HepG2 (cell line): ENCODE data around the gene SIRPB1. TPM values are rescaled to one million over a fixed set of nuclear protein-coding genes. Genes with fewer than 3 reads are reported as not detected.

Experiments used
- ATAC-seq: fragments of 200-7000 bp; cut with Tn5 transposase; 3 replicates; pipeline ENCODE4 v1.9.1; 2020; ENCODE audit warnings: mild to moderate bottlenecking, moderate library complexity
- BruUV-seq: library from RNA; stranded (reverse); fragments of 400-500 nt; replicated peaks from 2 replicates; lab custom pipeline; 2021; lab: Mats Ljungman, UMichigan
- CTCF ChIA-PET: fragments of 300-600 bp; formaldehyde crosslinking; extraction: SDS; loops from one replicate; lab custom pipeline; 2021; ENCODE audit warnings: low total read pairs, inconsistent platforms, low intra/inter-chr PET ratio; lab: Yijun Ruan, JAX
- POLR2A ChIA-PET: fragments of 350-600 bp; sonication (Branson Sonifier 250); formaldehyde crosslinking; loops from one replicate; lab custom pipeline; 2020; ENCODE audit warnings: antibody characterized with exemption, inconsistent platforms; lab: Yijun Ruan, JAX
- DNase-seq: peaks from one replicate; pipeline ENCODE4 v3.0.0-alpha.2; 2015; ENCODE audit warnings: low spot score
- FAIRE-seq: peaks from 3 replicates; lab custom pipeline; 2011; peaks lifted over from hg19 to GRCh38; lab: Jason Lieb, UNC
- H2AFZ ChIP-seq: one replicate; pipeline ENCODE4 v1.6.1; 2011; ENCODE audit warnings: low read length, inconsistent platforms
- H3K27ac ChIP-seq: fragments of 300-600 bp; 3 replicates; pipeline ENCODE4 v1.8.0; 2011; ENCODE audit warnings: mixed run types, mild to moderate bottlenecking, mixed read lengths, low read length, inconsistent platforms; ENCODE audit not compliant: insufficient read depth; ENCODE audit errors: extremely low read length
- H3K27me3 ChIP-seq, 2 experiments: fragments of 200-600 bp in 1 of 2; 2 replicates in 1 of 2; 3 replicates in 1 of 2; pipeline versions ENCODE4 v1.6.0 to v1.8.0; 2011; ENCODE audit warnings: low read length in 2 of 2, mild to moderate bottlenecking in 2 of 2, moderate library complexity in 2 of 2, inconsistent platforms in 1 of 2; ENCODE audit not compliant: insufficient read depth in 2 of 2, control insufficient read depth in 1 of 2
- H3K36me3 ChIP-seq, 2 experiments: fragments of 200-600 bp in 1 of 2; replicated peaks in 1 of 2; 2 replicates in 1 of 2; 3 replicates in 1 of 2; pipeline versions ENCODE4 v1.5.1 to v1.8.0; 2011; ENCODE audit warnings: low read length in 2 of 2, inconsistent platforms in 1 of 2; ENCODE audit not compliant: insufficient read depth in 2 of 2, control insufficient read depth in 1 of 2
- H3K4me1 ChIP-seq: 2 replicates; pipeline ENCODE4 v1.5.1; 2012; ENCODE audit warnings: low read length, inconsistent platforms; ENCODE audit not compliant: insufficient read depth
- H3K4me2 ChIP-seq: 2 replicates; pipeline ENCODE4 v1.6.0; 2011; ENCODE audit warnings: low read depth, low read length, inconsistent platforms
- H3K4me3 ChIP-seq, 3 experiments: fragments of 200-600 bp in 1 of 3; sonication (generic), shearing (Covaris generic) in 1 of 3; replicated peaks in 1 of 3; 2 replicates each; pipeline ENCODE4 v1.5.1; 2011 to 2016; ENCODE audit warnings: low read length in 3 of 3, inconsistent platforms in 2 of 3, low read depth in 2 of 3, mild to moderate bottlenecking in 2 of 3, control low read depth in 1 of 3, mixed read lengths in 1 of 3; ENCODE audit not compliant: insufficient read depth in 1 of 3
- H3K79me2 ChIP-seq: one replicate; pipeline ENCODE4 v1.6.1; 2011; ENCODE audit warnings: low read length, inconsistent platforms; ENCODE audit not compliant: insufficient read depth
- H3K9ac ChIP-seq: 2 replicates; pipeline ENCODE4 v1.6.0; 2011; ENCODE audit warnings: mild to moderate bottlenecking, low read depth, low read length, inconsistent platforms; ENCODE audit not compliant: insufficient read depth
- H3K9me3 ChIP-seq: 2 replicates; pipeline ENCODE4 v1.5.1; 2012; ENCODE audit warnings: mild to moderate bottlenecking, low read length
- H4K20me1 ChIP-seq: 2 replicates; pipeline ENCODE4 v1.6.0; 2011; ENCODE audit warnings: inconsistent platforms, mild to moderate bottlenecking, low read length, moderate library complexity; ENCODE audit not compliant: insufficient read depth
- HCFC1 ChIP-seq: fragments of 150-350 bp; IDR thresholded peaks from 2 replicates; pipeline ENCODE4 v1.6.1; 2014; ENCODE audit warnings: low read depth, low read length
- HIVEP1 ChIP-seq: sonication (generic); formaldehyde crosslinking; IDR thresholded peaks from 2 replicates; pipeline ENCODE4 v1.4.0; 2020; ENCODE audit warnings: mild to moderate bottlenecking, missing genetic modification reagents
- KIAA2018 ChIP-seq: sonication (generic); formaldehyde crosslinking; IDR thresholded peaks from 2 replicates; pipeline ENCODE4 v1.5.0; 2020; ENCODE audit warnings: mild to moderate bottlenecking, missing genetic modification reagents, borderline replicate concordance
- PHF20 ChIP-seq: sonication (generic); formaldehyde crosslinking; IDR thresholded peaks from 2 replicates; pipeline ENCODE4 v1.5.0; 2020; ENCODE audit warnings: mild to moderate bottlenecking, missing genetic modification reagents
- TMF1 ChIP-seq: sonication (generic); formaldehyde crosslinking; IDR thresholded peaks from 2 replicates; pipeline ENCODE4 v1.8.1; 2022; ENCODE audit warnings: low read depth, missing genetic modification reagents
- ZNF580 ChIP-seq: IDR thresholded peaks from 2 replicates; pipeline ENCODE4 v1.6.1; 2016; ENCODE audit warnings: low read depth, borderline replicate concordance
- ZNF703 ChIP-seq: sonication (generic); formaldehyde crosslinking; IDR thresholded peaks from 2 replicates; pipeline ENCODE4 v1.5.1; 2020; ENCODE audit warnings: missing genetic modification reagents, mild to moderate bottlenecking, moderate library complexity, borderline replicate concordance
- ZNF710 ChIP-seq: sonication (generic); formaldehyde crosslinking; IDR thresholded peaks from 2 replicates; pipeline ENCODE4 v1.5.0; 2020; ENCODE audit warnings: mild to moderate bottlenecking, missing genetic modification reagents, borderline replicate concordance
- WGBS: methylation state at CpG from one replicate; pipeline ENCODE4 v1.1.6; 2017; ENCODE audit warnings: low lambda C conversion rate; 5-methylcytosine and 5-hydroxymethylcytosine counted together
- in situ Hi-C: cut with HindIII; loops from 2 replicates; pipeline ENCODE4 v1.10.0; 2017; ENCODE audit warnings: low pct_unique_long_range_greater_than_20kb; ENCODE audit not compliant: extremely low pct_ligation_motif_present
- intact Hi-C: fragments of 100-400 bp; cut with micrococcal nuclease; formaldehyde crosslinking; loops from one replicate; pipeline ENCODE4 v1.10.0; 2022; ENCODE audit not compliant: unreplicated experiment
- polyA plus RNA-seq, 8 experiments: library from polyadenylated mRNA; depleted of rRNA in 3 of 8; stranded (reverse) in 7 of 8; unstranded in 1 of 8; fragments of >200 nt; fragmentation: Illumina TruSeq in 4 of 8; extraction: Trizol in 4 of 8; gene quantifications; 2 replicates each; pipeline versions ENCODE4 v1.2.1 to v1.2.3, GENCODE V29; 2011 to 2016; ENCODE audit warnings: low read depth in 4 of 8, missing spikeins in 1 of 8, mixed read lengths in 1 of 8; ENCODE audit not compliant: insufficient read depth in 1 of 8
- total RNA-seq, 5 experiments: library from RNA; depleted of rRNA; stranded (reverse); fragments of >200 nt; fragmentation: Illumina TruSeq; extraction: Trizol; gene quantifications; 2 replicates each; pipeline ENCODE4 v1.2.3, GENCODE V29; 2016; ENCODE audit warnings: low read depth in 1 of 5

Gene SIRPB1
- total and polyA plus RNA-seq, 2 of the 13 experiments (the other 11 are each of a cell fraction or from before 2014, with no cell fraction given) = 0.41 to 1.4 TPM

- Histone ChIP-seq H2AFZ (no peak overlapping the region), H4K20me1 (no peaks in the 10 kb centered on the region), H3K9me3 (no peaks in the 10 kb centered on the region), H3K79me2 (no peaks in the 10 kb centered on the region), H3K27ac (no peak overlapping the region), H3K9ac (no peak overlapping the region), H3K4me1 (no peaks in the 10 kb centered on the region), H3K4me2 (no peak overlapping the region), H3K27me3 (peaks cover 0 to 17% of the 10 kb centered on the region in 2 experiments; a peak in 1 of 5 replicates), H3K4me3 (no peak overlapping the region)
- FAIRE-seq = no peak
- no peak; the same call in 2 of the 3 replicates for ATAC-seq
- 21% methylated on average over 5 of the region's 5 CpGs for WGBS
- in situ Hi-C loops (no loop called here), intact Hi-C loops (no loop called here)
- DNase-seq = no peak
- POLR2A ChIA-PET = no interaction called here
- TF ChIP-seq HCFC1 (no peak), PHF20 (CRISPR knock-in tag) (no peak), ZNF580 (CRISPR knock-in tag) (no peak), ZNF703 (CRISPR knock-in tag) (no peak), HIVEP1 (CRISPR knock-in tag) (no peak), TMF1 (CRISPR knock-in tag) (no peak), ZNF710 (no peak), KIAA2018 (no peak)
- TF ChIP-seq, all 625 proteins: peak for 0
- CTCF ChIA-PET = no interaction called here
- BruUV-seq = no TSS peak
- no peaks in the 10 kb centered on the region for H3K36me3 ChIP-seq
Measured at GRCh38 chr20:1664911-1665310, 45.1 kb upstream of the SIRPB1 start.
